D721Med (cell line): ENCODE results near the gene SERGEF.
"Not testable (repeated sequence)": the region's sequence is repeated elsewhere in the genome, so short reads cannot be mapped to it uniquely, and the experiment has no call there.

ENCODE experiments used
- DNase-seq: peaks from one replicate; pipeline ENCODE4 v3.0.0; 2011; ENCODE audit warnings: low spot score; ENCODE audit not compliant: insufficient read length
- FAIRE-seq: peaks from 2 replicates; lab custom pipeline; 2011; peaks lifted over from hg19 to GRCh38; lab: Jason Lieb, UNC
- CTCF ChIP-seq: IDR thresholded peaks from 2 replicates; pipeline ENCODE4 v1.5.1; 2012; ENCODE audit warnings: mild to moderate bottlenecking, control low read depth; ENCODE audit not compliant: insufficient read depth; ENCODE audit errors: missing control alignments

SERGEF gene

GRCh38 chr11:17898071-17898470 lies 114.8 kb downstream of the SERGEF start:
- DNase-seq (no peak), FAIRE-seq (no peak)
- no peak for TF ChIP-seq CTCF

- DNase-seq (no peak), FAIRE-seq (no peak)
- no peak for TF ChIP-seq CTCF
Measured at GRCh38 chr11:17897495-17897894, 115.4 kb downstream of the SERGEF start.

GRCh38 chr11:17896496-17897151 lies 116.2 kb downstream of the SERGEF start:
- DNase-seq, FAIRE-seq: not testable (repeated sequence)

GRCh38 chr11:17894929-17895658 lies 117.8 kb downstream of the SERGEF start:
- TF ChIP-seq CTCF: no peak
- FAIRE-seq (no peak), DNase-seq (no peak)

- TF ChIP-seq CTCF: no peak
- DNase-seq (no peak), FAIRE-seq (no peak)
Measured at GRCh38 chr11:17892409-17892808, 120.4 kb downstream of the SERGEF start.

- TF ChIP-seq CTCF: peak; percentile 2
- FAIRE-seq (no peak), DNase-seq (no peak)
Measured at GRCh38 chr11:17890325-17890724, 122.5 kb downstream of the SERGEF start.

- DNase-seq (no peak), FAIRE-seq (no peak)
- no peak for TF ChIP-seq CTCF
Measured at GRCh38 chr11:17887779-17888178, 125.1 kb downstream of the SERGEF start.
